Measurements from ENCODE around the gene ALAS1.
A peak's percentile ranks its signal among the peaks of the same experiment; 100 is the strongest.

ALAS1 gene

DNA sequence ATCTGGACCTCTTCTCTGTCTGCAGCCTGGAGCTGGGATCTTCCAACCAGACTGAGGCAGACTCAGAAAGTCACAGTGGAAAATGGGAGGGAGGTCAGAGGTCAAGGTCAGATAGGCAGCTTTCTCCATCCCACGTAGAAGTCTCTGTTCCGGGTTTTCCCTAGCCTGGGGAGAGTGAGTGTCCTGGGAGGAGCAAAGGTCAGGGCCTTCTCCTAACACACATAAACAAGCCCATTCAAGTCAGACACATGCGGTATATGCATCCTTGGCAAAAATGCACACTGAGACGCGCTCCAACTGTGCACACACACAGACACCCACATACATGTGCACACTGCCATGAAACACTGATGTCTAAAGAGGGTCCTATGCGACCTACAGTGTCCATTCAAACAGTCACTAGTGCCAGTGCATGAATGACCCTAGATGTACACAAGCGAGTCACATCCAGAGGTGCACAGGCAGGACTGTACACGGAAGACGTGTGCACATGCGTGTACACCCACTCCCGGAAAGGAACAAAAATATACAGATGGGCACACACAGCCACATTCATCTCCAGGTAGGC is 40.3 kb downstream of the ALAS1 start:
- no peak for DNase-seq

DNA sequence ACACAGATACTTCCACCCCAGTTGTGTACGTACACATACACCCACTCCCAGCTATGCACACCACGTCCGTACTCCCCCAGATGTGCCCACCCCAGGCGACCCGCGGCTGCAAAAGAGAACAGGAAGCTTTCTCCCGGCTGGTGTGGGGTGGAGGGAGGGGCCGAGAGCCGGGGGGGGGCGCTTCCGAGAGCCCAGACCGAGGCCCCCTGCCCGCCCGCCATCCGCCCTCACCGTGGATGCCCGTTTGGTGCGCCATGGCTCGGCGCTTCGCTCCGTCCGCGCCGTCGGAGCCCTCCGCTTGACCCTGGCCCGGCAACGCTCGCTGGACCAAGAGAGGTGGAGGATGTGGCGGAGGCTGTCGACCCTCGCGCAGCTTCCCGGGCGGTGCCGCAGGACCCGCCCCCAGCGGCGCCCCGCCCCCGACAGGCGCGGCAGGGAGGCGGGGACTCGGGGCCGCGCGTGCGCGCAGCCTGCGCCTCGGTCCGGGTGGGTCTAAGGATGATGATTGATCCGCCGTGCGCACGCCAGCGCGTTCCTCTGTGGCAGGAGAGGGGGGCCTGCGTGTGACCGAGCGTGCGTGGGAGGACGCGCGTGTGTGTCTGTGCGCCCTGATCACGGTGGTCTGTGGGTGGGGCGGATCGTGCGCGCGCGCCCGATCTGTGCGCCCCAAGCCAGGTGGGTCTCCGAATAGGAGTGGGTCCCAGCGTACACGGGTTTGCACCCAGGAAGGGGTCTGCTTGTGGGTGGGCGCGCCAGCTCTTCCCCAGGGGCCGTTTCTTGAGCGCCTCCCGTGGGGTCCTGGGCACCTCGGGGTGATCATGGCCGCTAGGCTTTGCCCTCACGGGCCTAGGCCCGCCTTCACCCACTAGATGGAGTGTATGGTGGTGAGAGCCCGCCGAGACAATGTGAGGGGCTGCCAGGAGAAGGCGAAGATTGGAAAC is 41.1 kb downstream of the ALAS1 start, which contains the start of gene TWF2:
TWF2 (minus strand) TSS at position 398 of the 941 bp plus-strand sequence; CDS start at position 256, 142 bp downstream.
- peak; percentile 80 for DNase-seq

DNA sequence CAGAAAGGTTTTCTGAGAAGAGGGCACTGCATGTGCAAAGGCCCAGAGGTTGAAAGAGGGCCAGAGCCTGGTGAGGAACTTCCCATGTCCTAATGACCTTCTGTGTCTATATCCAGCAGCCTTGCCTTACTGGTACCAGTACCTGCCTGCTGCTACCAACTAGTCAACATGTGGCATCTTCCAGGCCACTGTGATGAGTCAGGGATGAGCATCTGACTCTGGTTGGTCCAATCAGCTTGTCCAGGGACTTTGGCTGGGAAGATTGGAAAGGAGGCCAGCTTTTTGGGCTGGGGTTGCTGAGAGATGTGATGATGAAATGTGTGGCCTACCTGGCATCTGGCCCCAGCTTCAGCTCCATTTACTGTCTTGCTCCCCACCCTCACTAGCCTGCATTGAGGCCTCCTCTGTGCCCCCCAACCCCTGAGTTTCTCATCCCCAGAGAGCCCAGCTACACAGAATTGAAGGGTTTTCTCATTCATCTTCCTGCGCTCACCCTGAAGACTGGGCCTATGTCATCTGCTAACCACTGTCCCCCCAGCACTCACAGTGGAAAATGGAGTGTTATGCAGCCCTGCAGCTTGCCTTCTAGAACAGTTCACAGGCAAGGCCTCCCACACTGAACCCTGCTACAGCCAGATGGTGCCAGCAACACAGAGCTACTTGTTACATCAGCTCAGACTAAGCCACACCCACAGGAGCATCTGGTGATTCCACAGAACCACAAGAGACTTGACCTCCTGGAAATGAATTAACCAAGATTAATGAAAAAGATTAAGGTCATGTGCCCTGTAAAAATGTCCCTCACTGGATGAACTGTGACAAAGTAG is 42.3 kb downstream of the ALAS1 start:
- DNase-seq = peak; percentile 93

DNA sequence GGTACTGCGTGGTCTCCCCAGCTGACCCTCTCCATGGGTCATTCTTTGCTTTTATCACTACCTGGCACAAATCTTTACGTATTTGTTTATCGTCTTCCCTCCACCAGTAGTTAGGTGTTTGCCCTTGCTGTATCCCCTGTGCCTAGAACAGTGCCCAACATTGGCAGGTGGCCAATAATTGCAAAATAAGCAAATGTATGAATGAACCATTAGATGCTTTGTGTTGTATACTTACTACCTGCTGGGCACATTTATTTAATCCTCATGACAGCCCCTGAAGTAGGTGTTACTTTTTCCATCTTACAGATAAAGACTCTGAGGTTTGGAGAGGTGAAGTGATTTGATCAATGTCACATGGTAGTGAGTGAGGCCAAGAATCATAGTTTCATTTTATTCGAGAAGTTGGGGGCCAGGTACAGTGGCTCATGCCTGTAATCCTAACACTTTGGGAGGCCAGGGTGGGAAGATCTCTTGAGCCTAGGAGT is 43.0 kb downstream of the ALAS1 start:
- DNase-seq = no peak

DNA sequence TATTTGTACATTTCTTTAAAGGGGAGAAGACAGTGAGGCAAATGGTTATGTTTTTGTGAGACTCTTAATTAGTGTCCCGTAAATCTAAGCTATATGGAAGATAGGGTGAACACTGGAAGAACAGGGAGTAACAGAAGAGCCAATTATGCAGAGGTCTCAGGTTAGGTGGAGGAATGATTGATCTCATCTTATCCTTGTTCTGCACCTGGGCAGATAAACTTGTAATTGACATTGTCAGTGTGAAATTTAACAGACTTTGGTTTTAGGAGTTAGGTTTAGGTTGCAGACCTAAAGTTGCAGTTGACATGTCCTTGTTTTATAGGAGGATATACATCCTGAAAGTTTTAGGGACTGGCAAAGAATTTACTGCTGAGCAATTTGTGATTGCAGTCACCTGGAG is 44.1 kb downstream of the ALAS1 start:
- no peak for DNase-seq

DNA sequence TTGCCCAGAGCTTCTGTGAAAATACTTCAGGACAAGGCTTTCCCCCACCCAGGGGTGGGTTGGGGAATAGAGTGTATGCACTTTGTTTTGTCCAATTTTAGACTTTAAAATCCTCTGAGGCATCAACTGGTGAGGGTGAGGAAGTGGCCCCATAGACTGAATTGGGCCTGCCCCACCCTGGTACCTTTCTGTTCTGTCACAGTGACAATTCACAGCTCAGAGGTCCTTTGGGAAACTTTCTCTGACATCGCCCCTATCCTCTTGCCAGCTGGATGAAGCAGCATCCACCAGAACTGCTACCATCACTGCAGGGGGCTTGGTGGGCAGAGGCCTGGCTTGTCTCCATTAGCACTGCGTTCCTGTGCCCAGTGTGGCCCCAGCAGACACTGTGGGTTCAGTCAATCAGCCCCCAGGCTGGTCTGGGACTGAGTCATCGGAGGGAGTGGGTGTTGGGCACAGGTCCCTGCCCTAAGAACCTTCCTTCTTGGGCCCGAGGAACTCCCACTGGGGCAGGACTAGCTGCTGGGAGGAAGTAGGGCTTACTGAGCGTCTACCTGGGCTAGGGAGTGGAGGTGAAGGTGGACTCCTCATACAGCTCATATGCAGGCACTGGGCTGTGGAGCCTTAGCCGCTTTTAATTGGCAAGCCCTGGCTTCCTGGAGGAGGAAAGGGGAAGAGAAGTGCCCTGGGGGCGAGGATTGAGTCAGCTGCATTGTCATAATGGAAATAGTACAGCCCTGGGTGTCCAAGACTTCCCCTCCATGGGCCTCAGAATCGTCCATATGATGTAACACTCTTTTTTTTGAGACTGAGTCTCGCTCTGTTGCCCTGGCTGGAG is 46.0 kb downstream of the ALAS1 start:
- no peak for DNase-seq

DNA sequence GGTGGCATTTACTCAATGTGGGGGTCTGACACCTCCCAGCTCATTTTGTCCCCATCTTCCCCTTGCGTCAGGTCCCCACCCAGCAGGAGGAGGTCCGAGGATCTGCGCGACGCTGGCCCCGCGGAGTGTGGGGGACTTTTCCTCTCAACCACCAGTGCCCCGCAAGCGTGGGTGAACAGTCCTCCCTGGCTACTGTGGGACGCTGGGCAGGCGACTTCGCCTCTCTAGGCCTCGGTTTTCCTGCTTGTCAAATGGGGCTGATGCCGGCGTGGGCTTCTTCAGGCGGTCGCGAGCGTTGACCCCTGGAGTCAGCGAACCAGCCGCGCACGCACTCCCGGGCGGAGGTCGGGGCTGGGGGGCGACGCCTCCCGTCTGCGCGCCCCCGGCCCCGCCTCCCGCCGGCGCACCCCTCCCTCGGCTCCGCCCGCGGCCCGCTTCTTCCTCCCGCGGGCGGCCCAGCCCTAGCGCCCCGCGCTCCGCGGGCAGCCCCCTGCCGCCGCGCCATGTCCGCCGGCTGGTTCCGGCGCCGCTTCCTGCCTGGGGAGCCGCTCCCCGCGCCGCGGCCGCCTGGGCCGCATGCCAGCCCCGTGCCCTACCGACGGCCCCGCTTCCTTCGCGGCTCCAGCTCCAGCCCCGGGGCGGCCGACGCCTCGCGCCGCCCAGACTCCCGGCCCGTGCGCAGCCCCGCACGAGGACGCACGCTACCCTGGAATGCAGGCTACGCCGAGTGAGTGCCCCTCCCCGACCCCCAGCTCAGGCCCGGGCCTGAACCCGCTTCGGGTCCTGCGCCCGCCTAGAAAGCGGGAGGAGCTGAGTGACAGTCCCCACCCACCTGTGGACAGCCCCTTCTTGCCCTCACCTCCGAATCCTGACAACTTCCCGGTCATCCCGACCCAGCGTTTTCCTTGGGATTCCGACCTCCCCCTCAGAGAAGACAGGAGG is 47.6 kb downstream of the ALAS1 start, which contains the start of gene PPM1M:
PPM1M (plus strand) TSS at position 438 of the 942 bp plus-strand sequence; CDS start at position 504, 66 bp downstream.
- DNase-seq = peak; percentile 55

DNA sequence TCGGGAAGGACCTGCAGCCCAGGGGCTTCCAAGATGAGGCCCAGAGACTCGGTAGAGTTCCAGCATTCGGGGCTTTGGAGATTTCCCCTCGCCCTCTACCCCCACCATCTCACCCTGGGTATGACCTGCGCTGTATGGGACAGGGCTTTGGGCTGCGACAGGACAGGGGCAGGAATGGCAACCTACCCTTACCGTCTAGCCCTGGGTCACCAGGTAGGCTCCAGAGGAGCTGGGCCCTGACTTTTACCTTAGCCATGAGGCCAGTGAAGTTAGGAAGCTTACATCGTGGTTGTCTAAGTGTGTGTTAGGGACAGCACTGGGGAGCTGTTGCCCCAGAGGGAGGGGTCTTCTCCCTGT is 48.3 kb downstream of the ALAS1 start:
- no peak for DNase-seq

DNA sequence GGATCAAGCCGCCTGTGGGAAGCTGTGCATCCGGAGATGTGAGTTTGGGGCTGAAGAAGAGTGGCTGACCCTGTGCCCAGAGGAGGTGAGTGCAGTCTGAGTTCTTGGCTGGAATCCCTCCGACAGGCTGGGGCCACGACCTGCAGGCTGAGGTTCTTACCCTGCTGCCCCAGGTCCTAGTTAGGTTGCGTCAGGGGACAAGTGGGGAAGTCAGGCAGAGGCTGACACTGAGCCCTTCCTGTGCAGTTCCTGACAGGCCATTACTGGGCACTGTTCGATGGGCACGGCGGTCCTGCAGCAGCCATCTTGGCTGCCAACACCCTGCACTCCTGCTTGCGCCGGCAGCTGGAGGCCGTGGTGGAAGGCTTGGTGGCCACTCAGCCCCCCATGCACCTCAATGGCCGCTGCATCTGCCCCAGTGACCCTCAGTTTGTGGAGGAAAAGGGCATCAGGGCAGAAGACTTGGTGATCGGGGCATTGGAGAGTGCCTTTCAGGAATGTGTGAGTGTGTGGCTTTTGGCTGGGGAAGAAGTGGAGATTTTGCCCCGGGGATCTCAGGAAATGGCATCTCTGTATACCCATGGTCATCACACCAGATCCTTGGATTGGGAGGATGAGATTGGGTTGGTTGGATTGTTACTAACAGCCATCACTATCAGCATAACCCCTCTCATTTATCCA is 48.9 kb downstream of the ALAS1 start:
- no peak for DNase-seq

DNA sequence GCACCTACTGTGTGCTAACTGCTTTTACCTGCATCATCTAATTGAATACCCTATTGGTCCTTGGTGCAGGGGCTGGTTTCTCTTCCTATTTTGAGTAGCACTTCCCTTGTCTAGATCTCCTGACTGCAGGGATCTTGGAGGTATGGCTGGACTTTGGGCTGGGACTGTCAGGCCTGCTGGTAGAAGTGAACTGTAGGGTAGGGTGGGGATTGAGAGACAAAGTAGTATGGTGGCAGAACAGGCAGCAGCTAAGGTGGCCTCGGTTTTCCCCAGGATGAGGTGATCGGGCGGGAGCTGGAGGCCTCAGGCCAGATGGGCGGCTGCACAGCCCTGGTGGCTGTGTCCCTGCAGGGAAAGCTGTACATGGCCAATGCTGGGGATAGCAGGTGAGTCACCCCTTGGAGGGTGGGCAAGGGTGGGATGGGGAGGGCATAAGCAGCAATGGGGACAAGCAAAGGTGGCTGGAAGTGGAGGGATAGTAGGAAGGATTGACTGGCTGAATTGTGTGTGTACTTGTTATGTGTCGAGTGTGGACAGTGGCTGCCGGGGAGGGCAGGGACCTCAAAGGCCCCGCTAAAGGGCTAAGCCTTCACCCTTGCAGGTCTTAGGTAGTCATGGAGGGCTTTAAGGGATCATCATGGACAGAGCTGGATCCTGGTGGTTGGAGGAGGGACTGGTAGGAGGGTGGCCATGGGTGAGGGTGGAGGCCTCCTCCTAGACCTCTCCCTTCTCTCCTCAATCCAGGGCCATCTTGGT is 49.6 kb downstream of the ALAS1 start:
- DNase-seq = no peak

DNA sequence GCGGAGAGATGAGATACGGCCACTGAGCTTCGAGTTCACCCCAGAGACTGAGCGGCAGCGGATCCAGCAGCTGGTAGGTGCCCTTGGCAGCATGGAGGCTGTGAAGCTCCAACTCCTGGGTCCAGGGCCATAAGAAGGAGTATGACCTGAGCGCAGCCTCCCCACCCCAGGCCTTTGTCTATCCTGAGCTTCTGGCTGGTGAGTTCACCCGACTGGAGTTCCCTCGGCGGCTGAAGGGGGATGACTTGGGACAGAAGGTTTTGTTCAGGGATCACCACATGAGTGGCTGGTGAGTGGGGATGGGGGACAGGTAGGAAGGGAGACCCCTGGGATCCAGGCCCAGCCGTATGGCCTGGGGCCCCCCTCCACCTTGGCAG is 50.2 kb downstream of the ALAS1 start:
- no peak for DNase-seq

DNA sequence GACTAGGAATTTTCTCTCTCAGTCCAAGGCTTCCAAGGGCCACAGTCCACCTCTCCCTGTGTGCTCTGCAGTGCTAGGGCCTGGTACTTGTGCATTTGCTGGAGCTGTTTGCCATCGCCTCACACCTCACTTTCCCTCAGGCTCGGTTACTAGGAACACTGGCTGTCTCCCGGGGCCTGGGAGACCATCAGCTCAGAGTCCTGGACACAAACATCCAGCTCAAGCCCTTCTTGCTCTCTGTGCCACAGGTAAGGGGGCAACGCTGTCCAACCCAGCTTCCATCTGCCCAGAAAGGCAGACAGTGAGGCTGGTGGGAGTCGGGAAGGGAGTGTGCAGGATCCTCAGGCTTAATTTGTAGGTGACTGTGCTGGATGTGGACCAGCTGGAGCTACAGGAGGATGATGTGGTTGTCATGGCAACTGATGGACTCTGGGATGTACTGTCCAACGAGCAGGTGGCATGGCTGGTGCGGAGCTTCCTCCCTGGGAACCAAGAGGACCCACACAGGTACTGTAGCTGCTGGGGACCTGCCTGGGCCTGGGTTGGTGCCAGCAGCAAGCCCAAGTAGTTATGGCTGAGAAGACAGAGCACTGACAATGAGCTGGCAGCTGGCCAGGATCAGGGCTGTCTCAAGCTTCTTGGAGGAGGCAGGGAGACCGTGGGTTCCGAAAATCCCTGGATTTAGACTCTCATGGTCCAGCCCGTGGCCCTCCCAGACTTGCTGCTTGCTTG is 51.0 kb downstream of the ALAS1 start:
- DNase-seq = no peak

DNA sequence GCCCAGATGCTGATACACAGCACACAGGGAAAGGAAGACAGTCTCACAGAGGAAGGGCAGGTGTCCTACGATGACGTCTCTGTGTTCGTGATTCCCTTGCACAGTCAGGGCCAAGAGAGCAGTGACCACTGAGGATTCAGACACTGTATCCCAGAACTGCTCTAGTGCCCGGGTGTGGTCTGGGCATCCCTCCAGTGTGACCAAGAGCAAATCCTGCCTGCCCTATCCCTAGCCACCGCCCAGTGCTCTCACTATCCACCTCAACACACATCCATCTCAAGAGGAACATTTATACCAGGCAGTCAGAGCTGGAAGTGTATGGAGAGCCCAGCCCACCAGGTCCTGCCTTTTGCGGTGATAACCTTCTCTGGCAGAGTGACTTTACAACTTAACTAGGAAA is 51.7 kb downstream of the ALAS1 start:
- no peak for DNase-seq

DNA sequence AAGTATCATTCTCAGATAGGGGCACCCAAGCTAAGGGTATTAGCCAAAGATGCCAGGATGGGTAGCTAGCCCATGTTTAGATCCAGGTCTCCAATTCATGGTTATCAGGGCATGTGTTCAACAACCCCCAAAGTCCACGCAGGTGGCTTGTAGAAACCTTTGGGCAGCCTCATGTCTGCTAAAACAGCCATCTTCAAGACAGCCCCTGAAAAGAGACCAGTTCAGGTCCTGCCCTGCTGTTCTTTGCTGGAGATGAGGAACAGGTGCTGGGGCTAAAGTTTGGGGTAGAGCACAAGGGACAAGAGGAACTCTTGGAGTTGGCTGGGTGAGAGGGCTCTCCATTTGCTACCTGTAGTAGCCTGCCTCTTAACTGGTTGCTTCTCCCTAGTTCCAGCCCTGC is 52.2 kb downstream of the ALAS1 start:
- no peak for DNase-seq

DNA sequence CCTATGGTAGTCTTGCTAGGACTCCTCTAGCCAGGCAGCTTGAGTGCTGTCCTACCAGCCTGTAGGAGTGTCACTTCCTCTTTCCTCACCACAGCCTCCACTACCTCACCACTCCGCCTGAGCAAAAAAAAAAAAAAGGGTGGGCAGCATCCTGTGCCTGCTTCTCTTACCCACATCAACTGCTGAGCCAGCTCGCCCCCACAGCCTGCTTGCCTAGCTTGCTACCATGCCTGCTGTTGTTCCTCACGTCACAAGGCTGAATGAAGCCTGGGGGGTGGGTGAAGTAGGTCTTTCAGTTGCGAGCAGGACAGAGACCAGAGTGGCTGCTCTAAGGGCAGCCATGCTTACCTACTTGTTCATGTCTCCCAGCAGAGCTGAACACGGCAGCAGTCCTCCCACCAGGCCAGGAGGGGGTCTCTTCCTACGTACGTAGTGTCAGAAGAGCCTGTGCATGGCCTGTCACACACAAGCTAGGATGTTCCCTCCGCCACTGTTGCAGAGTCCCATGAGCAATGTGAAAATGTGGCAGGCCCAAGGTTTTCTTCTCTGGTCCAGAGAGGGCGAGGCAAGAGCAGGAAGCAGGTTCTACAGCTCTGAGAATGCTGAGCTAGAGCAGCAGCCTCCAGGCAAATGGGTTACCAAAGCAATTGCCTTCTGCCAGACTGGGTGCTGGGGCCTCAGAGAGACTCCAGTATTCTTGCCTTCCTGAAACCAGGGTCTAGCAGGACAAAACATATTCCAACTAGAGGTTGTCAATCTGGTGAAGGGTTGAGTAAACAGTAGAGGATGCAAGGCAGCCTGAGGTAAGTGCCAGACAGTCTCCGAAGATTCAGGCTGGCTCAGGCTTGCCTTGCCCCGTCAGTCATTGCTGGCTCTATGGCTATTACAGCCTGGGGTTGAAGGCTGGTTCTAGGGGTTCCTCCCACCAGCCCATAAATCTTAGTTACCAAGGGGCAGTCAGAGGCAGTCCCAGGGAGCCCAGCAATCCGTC is 55.6 kb downstream of the ALAS1 start:
- no peak for DNase-seq

DNA sequence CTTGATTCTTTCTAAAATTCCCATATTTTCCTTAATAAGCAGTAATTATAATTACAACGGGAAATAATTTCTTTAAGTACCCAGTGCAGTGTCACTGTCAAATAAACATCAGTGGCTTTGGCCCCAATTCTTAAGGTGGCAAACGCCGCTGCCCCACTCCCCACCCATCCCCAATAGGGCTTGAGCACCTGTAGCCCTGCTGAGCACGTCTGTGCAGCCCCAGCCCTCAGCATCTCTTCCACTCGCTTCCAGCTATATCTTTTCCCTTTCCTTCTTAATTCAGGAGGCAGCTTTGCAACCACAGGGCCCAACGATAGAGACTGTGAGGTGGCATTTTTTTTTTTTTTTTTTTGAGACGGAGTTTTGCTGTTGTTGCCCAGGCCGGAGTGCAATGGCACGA is 56.6 kb downstream of the ALAS1 start:
- no peak for DNase-seq

DNA sequence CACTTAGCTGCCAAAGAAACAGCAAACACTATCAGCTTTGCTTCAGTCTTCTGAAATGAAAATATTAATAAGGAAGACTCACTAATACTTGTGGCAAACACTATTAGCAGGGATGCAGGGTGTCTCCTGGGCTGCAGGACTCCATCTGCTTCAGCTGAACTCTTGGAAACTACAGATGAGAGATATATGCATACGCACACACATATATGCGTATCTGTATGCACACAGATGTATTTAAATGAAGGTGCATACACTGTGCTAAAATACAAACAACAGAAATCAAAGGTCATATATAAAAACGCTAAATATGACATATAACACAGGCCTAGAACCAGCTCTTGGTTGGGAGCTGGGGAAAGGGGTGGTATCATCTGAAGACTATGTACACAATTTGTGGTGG is 58.2 kb downstream of the ALAS1 start:
- DNase-seq = no peak

DNA sequence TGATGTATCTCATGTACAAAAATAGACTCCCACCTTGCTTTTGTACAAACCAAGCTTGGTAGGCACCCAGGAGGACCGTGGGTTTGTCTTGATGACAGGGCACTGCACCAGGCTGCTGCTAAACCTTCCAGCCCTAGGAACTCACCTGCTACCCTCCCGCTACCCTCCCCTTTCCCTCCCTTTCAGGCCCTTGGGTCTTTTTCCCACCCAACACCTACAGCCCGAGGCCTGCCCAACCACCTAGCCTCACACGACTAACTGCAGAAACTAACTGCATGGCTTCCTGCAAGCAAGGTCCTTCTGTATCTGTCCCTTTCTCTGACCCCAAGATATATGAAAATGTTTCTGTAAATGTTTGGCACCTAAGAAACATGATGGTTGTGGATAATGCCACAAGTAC is 58.7 kb downstream of the ALAS1 start:
- DNase-seq = no peak

All from fibroblast of upper back skin (primary cell).